Middle frontal gyrus (tissue), 1 donor: ENCODE results near the gene OR2L5.

ENCODE experiments used
- DNase-seq: peaks from one replicate; pipeline ENCODE4 v3.0.0-alpha.2; 2015; ENCODE audit warnings: low spot score; ENCODE audit errors: extremely low spot score

Gene OR2L5

GRCh38 chr1:248013229-248013710 is at the start of gene OR2L5:
TSS of gene OR2L5 (plus strand) at chr1:248013660. CDS start at chr1:248021948, 8,288 bp downstream.
- DNase-seq = no peak

- no peak for DNase-seq
These were observed 48.5 kb upstream of the OR2L5 start, which contains the start of gene OR2AK2 for GRCh38 chr1:247964933-247965332. TSS of gene OR2AK2 (plus strand) at chr1:247965233. CDS start at chr1:247965377, 144 bp downstream.

GRCh38 chr1:247966532-247967204 is 46.8 kb upstream of the OR2L5 start:
- DNase-seq = no peak

- no peak for DNase-seq
These were observed 20.5 kb upstream of the OR2L5 start for GRCh38 chr1:247992986-247993385.

GRCh38 chr1:247998811-247999210 is 14.6 kb upstream of the OR2L5 start:
- DNase-seq = no peak

GRCh38 chr1:248000169-248000568 is 13.3 kb upstream of the OR2L5 start:
- DNase-seq = no peak

GRCh38 chr1:248007778-248008177 is 5.7 kb upstream of the OR2L5 start:
- no peak for DNase-seq

- no peak for DNase-seq
These were observed 3.8 kb upstream of the OR2L5 start for GRCh38 chr1:248009681-248010080.

GRCh38 chr1:248015803-248016202 is 2.3 kb downstream of the OR2L5 start:
- DNase-seq = no peak

GRCh38 chr1:248029770-248030169 is 16.3 kb downstream of the OR2L5 start, which contains the start of gene OR2L2:
TSS of gene OR2L2 (plus strand) at chr1:248030070. CDS start at chr1:248038268, 8,198 bp downstream.
- DNase-seq = no peak

- DNase-seq = no peak
These were observed 31.7 kb downstream of the OR2L5 start for GRCh38 chr1:248045209-248045608.

- DNase-seq = no peak
These were observed 33.1 kb downstream of the OR2L5 start, which contains the start of gene OR2L3 for GRCh38 chr1:248046536-248046935. TSS of gene OR2L3 (plus strand) at chr1:248046836. CDS start at chr1:248060682, 13,846 bp downstream.

- DNase-seq = no peak
These were observed 33.5 kb downstream of the OR2L5 start for GRCh38 chr1:248047008-248047407.

- DNase-seq = no peak
These were observed 41.2 kb downstream of the OR2L5 start for GRCh38 chr1:248054671-248055070.

GRCh38 chr1:248055261-248055660 is 41.8 kb downstream of the OR2L5 start:
- DNase-seq = no peak

GRCh38 chr1:248065071-248065470 is 51.6 kb downstream of the OR2L5 start:
- DNase-seq = no peak

- no peak for DNase-seq
These were observed 52.1 kb downstream of the OR2L5 start for GRCh38 chr1:248065604-248066003.
